HG02623 (cell line): ENCODE measurements around the gene ACSBG1.
A peak's percentile ranks its signal among the peaks of the same experiment; 100 is the strongest.
"Not testable (repeated sequence)": the region's sequence is repeated elsewhere in the genome, so short reads cannot be mapped to it uniquely, and the experiment has no call there.

Experiments used
- ATAC-seq: cut with Tn5 transposase; IDR thresholded peaks from one replicate; pipeline ENCODE4 v1.9.1; 2021; ENCODE audit warnings: moderate library complexity; ENCODE audit not compliant: unreplicated experiment

ACSBG1 gene

DNA sequence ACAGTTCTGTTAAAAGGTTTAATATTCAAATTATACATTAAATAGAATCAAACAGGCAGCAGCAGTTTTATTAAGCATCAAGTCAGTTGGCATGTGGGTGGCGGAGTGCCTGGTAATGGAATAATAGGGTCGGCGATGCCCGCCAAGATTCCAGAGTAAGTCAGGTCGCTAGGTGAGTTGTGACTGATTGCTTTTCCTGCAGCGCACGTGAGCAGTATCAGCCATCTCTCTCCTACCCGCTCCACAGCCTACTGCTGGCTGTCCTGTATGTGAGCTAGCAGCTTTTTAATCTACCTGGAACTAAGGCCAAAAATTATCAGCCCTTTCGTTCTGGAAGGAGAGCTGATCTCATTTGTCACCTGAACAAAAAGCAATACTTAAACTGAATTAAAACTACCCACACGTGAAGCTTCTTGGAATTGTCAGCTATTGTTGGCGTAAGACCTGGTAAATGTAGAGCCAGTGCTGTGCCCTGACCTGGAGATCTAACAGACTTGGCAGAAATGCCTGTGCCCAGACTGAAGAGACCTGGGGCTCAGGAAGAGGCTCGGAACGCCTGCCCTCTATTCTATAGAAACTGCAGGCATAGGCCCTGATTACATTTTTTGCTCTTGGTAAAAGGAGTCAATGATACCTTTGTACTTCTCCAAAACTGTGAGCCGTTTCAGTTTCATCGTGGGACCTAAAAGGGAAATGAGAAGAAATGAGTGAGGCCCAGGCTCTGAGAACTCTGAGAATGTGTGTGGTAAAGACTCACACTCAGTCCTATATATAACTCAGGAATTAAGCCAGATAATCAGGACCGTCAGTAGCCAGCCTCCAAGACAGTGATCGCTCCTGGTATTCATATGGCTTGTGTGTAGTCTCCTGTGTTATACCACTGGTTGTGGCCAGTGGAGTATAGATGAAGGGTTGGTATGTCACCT lies 63.3 kb downstream of the ACSBG1 start:
- ATAC-seq = peak; percentile 50

DNA sequence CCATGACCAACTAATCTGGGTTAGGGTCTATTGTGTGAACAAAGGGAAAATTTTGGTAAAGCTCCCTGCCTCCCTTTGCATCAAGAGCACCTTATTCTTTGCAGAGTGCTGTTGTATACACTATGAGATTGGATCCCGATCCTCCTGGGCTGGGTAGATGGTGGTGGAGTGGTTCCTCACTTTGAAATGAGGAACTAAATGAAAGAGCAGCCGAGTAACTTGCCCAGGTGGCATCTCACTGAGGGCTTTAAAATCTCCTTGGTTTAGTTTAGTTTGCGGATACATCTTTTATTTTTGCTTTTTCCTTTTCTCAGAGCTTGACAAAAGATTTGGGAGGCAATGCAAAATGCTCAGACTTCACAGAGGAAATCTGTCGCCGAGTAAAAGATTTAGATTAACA lies 65.8 kb downstream of the ACSBG1 start:
- ATAC-seq = no peak

GRCh38 chr15:78167227-78167888 lies 67.0 kb downstream of the ACSBG1 start:
- peak; percentile 65 for ATAC-seq

DNA sequence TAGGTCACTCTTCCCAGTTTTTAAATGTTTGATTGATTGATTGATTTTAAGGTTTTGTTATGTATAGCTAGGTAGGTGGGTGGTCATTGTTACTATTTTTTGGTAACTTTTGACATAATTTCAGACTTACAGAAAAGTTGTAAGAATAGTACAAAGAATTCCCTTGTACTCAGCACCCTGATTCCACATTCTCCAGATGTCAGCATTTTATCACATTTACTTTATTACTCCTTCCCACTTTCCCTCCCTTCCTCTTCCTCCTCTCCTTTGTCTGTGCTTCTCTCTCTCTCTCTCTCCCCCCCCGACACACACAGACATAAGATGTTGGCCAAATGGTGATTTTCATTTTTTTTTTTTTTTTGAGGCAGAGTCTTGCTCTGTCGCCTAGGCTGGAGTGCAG lies 70.4 kb downstream of the ACSBG1 start:
- no peak for ATAC-seq

GRCh38 chr15:78162038-78162437 lies 72.3 kb downstream of the ACSBG1 start:
- no peak for ATAC-seq

- ATAC-seq = no peak
Measured at GRCh38 chr15:78159395-78159794, 75.0 kb downstream of the ACSBG1 start.

DNA sequence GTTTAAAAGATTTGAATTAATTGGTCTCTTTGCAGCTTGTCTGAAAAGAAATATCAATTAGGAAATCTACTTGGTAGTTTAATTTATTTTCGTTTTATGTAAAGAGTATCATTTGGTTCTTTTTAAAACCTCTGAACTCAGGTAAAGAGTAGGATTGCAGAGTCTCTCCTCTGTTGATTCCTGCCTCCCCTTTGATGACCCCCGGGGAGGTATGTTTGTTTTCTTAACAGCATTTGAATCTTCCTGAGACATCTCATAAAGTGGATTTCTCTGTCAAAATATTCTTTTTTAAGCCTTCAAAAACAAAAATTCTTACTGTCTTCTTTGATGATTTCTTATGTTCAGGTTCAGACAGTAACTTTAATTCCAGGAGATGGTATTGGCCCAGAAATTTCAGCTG lies 77.2 kb downstream of the ACSBG1 start:
- no peak for ATAC-seq

DNA sequence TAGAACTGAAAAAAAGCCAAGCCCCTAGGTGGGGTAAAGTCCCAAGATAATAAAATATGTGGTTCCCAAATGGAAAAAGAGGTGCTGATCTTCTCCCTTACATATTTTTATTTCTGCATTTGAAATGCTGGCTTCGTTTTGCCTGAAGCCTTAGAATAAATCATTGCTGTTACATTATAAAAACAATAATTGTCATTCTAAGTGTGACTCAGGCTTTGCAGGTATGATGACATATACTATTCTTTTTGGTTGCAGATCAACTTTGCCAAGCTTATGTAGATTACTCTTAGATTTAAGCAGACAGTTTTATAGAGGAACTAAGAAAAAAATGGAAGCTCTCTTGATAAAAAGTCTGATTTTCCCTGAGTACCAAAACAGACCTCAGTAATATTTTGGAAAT lies 77.7 kb downstream of the ACSBG1 start:
- no peak for ATAC-seq

GRCh38 chr15:78155355-78155939 lies 78.9 kb downstream of the ACSBG1 start:
- ATAC-seq = no peak

DNA sequence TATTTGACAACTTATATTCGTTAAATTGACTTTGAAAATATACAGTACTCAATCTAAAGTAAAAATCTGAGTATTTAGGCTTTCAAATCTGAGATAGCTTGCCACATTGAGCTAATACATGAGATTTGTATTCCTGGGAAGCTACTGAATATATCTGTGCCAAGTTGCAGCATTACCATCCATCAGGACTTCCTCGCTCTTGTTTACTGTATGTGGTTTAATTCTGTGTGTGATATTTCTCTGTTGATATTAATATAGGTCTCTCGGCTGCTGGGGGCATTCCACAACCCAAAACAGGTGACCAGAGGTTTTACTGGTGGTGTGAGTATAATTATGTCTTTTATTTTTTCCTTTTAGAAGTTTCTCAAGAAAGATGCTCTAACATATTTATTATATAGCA lies 79.4 kb downstream of the ACSBG1 start:
- no peak for ATAC-seq

DNA sequence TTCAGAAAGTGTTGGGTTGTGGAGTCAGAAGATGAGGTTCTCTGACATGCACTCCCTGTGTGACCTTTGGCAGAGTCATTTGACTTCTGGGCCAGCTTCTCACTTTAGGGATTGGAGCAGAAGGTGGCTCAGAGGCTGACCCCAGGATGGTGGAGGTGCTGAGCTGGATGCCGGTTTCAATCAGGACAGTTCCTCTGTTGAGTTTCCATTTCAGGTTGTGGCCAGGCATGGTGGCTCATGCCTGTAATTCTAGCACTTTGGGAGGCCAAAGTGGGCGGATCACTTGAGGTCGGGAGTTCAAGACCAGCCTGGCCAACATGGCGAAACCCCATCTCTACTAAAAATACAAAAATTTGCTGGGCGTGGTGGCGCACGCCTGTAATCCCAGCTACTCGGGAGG lies 83.3 kb downstream of the ACSBG1 start:
- not testable (repeated sequence) for ATAC-seq

DNA sequence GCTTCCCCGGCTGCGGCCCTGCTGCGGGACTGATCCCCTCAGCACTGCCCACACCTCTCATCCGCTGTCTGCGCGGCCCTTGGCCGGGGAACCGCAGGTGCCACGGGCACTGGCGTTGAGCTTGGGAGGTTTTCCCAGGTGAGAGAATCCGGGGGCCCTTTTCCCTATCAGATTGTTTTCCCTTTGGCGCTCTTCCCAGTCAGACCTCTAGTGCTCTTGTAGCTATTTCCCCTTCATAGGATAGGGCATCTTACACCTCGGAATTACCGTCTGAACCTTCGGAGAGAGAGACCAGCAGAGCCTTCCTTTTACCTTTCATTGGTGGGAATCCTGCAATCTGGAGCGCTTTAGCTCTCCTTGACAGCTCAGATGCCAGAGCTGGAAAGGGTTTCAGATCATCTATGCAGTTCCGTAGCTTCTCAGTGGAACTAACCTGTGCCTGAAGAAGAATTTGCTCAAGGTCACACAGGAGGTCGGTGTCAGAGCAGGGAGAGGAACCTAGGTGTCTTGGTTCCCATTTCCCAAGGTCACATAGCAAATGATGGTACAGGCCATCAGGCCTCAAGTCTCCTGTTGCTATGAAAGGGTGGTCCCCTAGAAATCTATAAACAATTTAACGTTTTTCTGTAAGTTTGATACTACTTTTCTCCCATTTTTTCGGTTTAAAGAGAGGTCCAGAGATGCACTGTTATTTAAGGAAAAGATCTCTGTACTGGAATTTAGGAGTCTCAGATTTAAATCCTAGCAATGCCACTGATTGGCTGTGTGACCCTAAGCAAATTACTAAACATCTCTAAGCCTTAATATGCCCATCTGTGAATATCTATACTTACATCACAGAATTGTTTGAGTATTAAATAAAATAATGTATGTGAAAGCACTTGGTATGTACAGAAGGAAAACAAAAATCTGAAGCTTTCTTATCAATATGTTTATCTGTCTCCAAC lies 84.3 kb downstream of the ACSBG1 start:
- peak; percentile 26 for ATAC-seq

DNA sequence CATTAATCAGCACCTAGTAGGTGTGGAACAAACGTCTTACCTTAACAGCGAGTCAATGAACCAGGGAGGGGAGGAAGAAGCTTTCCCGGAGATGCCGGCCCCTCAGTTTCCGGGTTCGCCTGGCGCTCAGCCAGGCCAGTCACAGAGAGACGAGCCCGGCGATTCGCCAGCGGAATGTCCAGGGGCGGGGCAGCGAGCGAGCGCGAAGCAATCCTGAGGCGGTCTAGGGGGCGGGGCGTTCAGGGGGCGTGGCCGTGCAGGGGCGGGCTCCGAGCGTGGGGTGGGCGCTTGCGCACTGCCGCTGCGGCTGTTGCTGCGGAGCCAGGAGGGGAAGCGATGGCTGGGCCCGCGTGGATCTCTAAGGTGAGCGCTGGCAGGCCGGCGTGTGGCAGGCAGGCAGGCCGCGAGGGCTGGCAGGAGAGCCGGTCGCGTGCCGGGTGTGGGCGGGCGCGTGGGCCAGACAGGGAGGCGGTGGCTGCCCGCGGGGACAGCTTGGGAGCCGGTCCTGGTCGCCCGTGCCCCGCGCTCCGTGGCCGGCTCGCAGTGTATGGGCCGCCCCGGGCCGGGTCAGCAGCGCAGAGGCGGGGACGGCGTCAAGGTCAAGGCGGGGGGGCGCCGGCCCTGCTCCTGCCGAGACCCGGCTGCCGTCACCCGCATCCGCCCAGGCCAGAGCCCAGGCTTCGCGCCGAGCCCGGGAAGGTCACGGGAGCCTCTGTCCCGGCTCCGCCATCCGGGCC lies 85.1 kb downstream of the ACSBG1 start, which contains the start of gene IDH3A:
Gene IDH3A (plus strand): TSS at position 295 of the 737 bp plus-strand sequence. CDS start 42 bp downstream, at position 337.
- ATAC-seq = peak; percentile 73

DNA sequence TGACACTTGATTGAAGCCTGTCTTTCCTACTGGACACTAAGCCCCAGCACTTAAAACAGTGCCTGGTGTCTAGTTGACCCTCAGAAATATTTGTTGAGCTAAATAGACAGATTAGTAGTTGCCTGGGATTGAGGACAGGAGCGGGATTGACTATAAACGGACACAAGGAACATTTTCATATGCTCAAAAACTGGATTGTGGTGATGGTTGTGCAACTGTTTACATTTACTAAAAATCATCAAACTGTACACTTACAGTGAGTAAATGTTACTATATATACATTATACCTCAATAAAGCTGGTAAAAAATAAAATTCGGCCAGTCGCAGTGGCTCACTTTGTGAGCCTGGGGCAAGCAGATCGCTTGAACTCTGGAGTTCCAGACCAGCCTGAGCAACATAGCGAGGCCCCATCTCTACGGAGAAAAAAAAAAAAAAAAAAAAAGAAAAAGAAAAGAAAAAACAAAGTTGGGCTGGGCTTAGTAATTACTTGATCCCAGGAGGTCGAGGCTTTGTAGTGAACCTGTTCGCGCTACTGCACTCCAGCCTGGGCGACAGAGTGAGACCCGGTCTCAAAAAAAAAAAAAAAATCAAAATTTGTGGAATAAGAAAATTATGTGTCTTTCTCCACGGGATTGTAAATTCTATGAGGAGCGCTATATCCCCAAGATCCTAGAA lies 85.8 kb downstream of the ACSBG1 start:
- no peak for ATAC-seq

DNA sequence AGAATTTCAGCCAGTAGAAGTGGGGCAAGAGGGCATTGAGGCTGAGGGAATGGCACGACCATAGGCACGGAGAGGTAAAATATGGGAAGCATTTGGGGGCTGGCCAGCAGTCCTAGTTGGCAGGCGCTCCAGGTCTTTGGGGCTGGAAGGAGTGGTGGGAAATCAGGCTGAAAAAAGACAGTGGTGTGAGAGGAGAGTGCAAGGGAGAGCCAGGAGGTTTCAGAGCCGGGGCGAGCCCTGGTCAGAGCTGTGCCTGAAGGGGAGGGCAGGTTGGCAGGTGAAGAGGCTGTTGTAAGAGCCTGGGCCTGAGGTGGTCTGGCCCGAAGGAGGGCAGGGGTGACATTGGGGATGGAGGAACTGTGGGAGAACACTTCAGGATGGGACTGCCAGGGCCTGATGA lies 86.8 kb downstream of the ACSBG1 start:
- no peak for ATAC-seq

- ATAC-seq = no peak
Measured at GRCh38 chr15:78146425-78147154, 87.8 kb downstream of the ACSBG1 start.

- ATAC-seq = no peak
Measured at GRCh38 chr15:78142332-78142731, 92.0 kb downstream of the ACSBG1 start.

- no peak for ATAC-seq
Measured at GRCh38 chr15:78140292-78140691, 94.1 kb downstream of the ACSBG1 start.

DNA sequence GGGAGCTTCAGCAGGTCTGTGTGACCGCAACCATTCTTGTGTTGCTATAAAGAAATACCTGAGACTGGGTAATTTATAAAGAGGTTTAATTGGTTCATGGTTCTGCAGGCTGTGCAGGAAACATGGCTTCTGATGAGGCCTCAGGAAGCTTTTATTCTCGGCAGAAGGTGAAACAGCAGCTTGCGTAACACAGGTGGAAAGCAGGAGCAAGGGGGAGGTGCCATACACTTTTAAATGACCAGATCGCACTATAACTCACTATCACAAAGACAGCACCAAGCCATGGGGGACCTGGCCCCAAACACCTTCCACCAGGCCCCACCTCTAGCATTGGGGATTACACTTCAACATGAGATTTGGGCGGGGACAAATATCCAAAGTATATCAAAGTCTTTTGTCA lies 94.8 kb downstream of the ACSBG1 start:
- no peak for ATAC-seq
